GM21825 (cell line): Measurements from ENCODE around the gene KRT79.

ENCODE experiments used
- ATAC-seq: cut with Tn5 transposase; IDR thresholded peaks from one replicate; pipeline ENCODE4 v1.9.1; 2021; ENCODE audit warnings: mild to moderate bottlenecking, moderate library complexity; ENCODE audit not compliant: unreplicated experiment

Gene KRT79

GRCh38 chr12:52820521-52820920, 13.6 kb downstream of the KRT79 start:
- ATAC-seq, result no peak

GRCh38 chr12:52819731-52820510, 14.2 kb downstream of the KRT79 start:
- no peak for ATAC-seq

GRCh38 chr12:52818887-52819420, 15.2 kb downstream of the KRT79 start:
- ATAC-seq, result no peak

- no peak for ATAC-seq
Observed at GRCh38 chr12:52818388-52818787, 15.7 kb downstream of the KRT79 start.

GRCh38 chr12:52817699-52818238, 16.3 kb downstream of the KRT79 start:
- ATAC-seq, result no peak

GRCh38 chr12:52817003-52817698, 17.0 kb downstream of the KRT79 start:
- no peak for ATAC-seq

GRCh38 chr12:52815676-52816588, 18.2 kb downstream of the KRT79 start:
- no peak for ATAC-seq

GRCh38 chr12:52815161-52815560, 18.9 kb downstream of the KRT79 start:
- ATAC-seq, result no peak

- ATAC-seq, result no peak
Observed at GRCh38 chr12:52814710-52815155, 19.4 kb downstream of the KRT79 start.

- no peak for ATAC-seq
Observed at GRCh38 chr12:52813885-52814709, 20.0 kb downstream of the KRT79 start, which contains the start of gene KRT4. Gene KRT4, minus strand, starts transcription at chr12:52814116. Its CDS starts 58 bp downstream, at chr12:52814058.

- no peak for ATAC-seq
Observed at GRCh38 chr12:52813203-52813819, 20.8 kb downstream of the KRT79 start.

- ATAC-seq, result no peak
Observed at GRCh38 chr12:52812749-52813148, 21.4 kb downstream of the KRT79 start.

GRCh38 chr12:52812073-52812400, 22.1 kb downstream of the KRT79 start:
- no peak for ATAC-seq

GRCh38 chr12:52811191-52812072, 22.7 kb downstream of the KRT79 start:
- no peak for ATAC-seq

GRCh38 chr12:52810554-52810953, 23.6 kb downstream of the KRT79 start:
- ATAC-seq, result no peak

GRCh38 chr12:52809166-52809565, 24.9 kb downstream of the KRT79 start:
- no peak for ATAC-seq

GRCh38 chr12:52808573-52809160, 25.4 kb downstream of the KRT79 start:
- no peak for ATAC-seq
